Endothelial cell of umbilical vein (primary cell): ENCODE results near the gene SCN11A. TPM values are rescaled to one million over a fixed set of nuclear protein-coding genes. Genes with fewer than 3 reads are reported as not detected.

Experiments
- BruUV-seq: library from RNA; stranded (reverse); fragments of 400-500 nt; replicated peaks from 2 replicates; lab custom pipeline; 2021; lab: Mats Ljungman, UMichigan
- CTCF ChIA-PET: fragments of 300-600, 350-600 bp; sonication (Branson Sonifier 250); formaldehyde crosslinking; loops from one replicate; lab custom pipeline; 2021; ENCODE audit warnings: antibody characterized with exemption, inconsistent platforms; lab: Charles Lee
- POLR2A ChIA-PET: fragments of 300-600, 350-600 bp; sonication (Branson Sonifier 250); formaldehyde crosslinking; loops from one replicate; lab custom pipeline; 2021; ENCODE audit warnings: antibody characterized with exemption, inconsistent platforms; lab: Charles Lee
- DNase-seq: peaks from one replicate; pipeline ENCODE4 v3.0.0-alpha.2; 2011; ENCODE audit warnings: low read depth, low spot score
- FAIRE-seq: peaks from 2 replicates; lab custom pipeline; 2011; peaks lifted over from hg19 to GRCh38; lab: Jason Lieb, UNC
- H2AFZ ChIP-seq: 2 replicates; pipeline ENCODE4 v1.6.0; 2012; ENCODE audit warnings: low read depth, low read length, control low read depth, inconsistent platforms
- H3K27ac ChIP-seq: 2 replicates; pipeline ENCODE4 v1.5.1; 2011; ENCODE audit warnings: low read depth, mild to moderate bottlenecking, control low read depth, low read length, moderate library complexity; ENCODE audit not compliant: insufficient read depth
- H3K27me3 ChIP-seq, 2 experiments: 2 replicates each; pipeline versions ENCODE4 v1.6.0 to v1.6.1; 2011; ENCODE audit warnings: low read length in 2 of 2, mixed read lengths in 1 of 2; ENCODE audit not compliant: control insufficient read depth in 2 of 2, insufficient read depth in 2 of 2
- H3K36me3 ChIP-seq, 2 experiments: 2 replicates in 1 of 2; 3 replicates in 1 of 2; pipeline ENCODE4 v1.5.1; 2011; ENCODE audit warnings: low read length in 2 of 2, mild to moderate bottlenecking in 1 of 2, moderate library complexity in 1 of 2; ENCODE audit not compliant: control insufficient read depth in 2 of 2, insufficient read depth in 2 of 2; ENCODE audit errors: extremely low read depth in 1 of 2
- H3K4me1 ChIP-seq: 3 replicates; pipeline ENCODE4 v1.5.1; 2011; ENCODE audit warnings: mild to moderate bottlenecking, low read length; ENCODE audit not compliant: control insufficient read depth, insufficient read depth; ENCODE audit errors: extremely low read depth
- H3K4me2 ChIP-seq: 2 replicates; pipeline ENCODE4 v1.6.1; 2011; ENCODE audit warnings: low read length, control low read depth, mixed read lengths; ENCODE audit not compliant: insufficient read depth
- H3K4me3 ChIP-seq, 3 experiments: fragments of 200-600 bp in 1 of 3; sonication (generic), shearing (Covaris generic) in 1 of 3; replicated peaks in 1 of 3; 2 replicates each; pipeline ENCODE4 v1.5.1; 2011 to 2016; ENCODE audit warnings: control low read depth in 3 of 3, low read length in 3 of 3, mild to moderate bottlenecking in 2 of 3, inconsistent platforms in 1 of 3, low read depth in 1 of 3, moderate library complexity in 1 of 3; ENCODE audit not compliant: insufficient read depth in 1 of 3
- H3K79me2 ChIP-seq: 2 replicates; pipeline ENCODE4 v1.6.0; 2012; ENCODE audit warnings: low read length, inconsistent platforms; ENCODE audit not compliant: control insufficient read depth, insufficient read depth
- H3K9ac ChIP-seq: replicated peaks from 2 replicates; pipeline ENCODE3; 2011; ENCODE audit warnings: low read length, control low read depth; ENCODE audit not compliant: insufficient read depth; ENCODE audit errors: extremely low read depth
- H3K9me1 ChIP-seq: replicated peaks from 3 replicates; pipeline ENCODE4 v1.6.0; 2011; ENCODE audit warnings: mild to moderate bottlenecking, low read length; ENCODE audit not compliant: control insufficient read depth, insufficient read depth; ENCODE audit errors: extremely low read depth
- H3K9me3 ChIP-seq: replicated peaks from 2 replicates; pipeline ENCODE4 v1.5.1; 2012; ENCODE audit warnings: low read length, inconsistent platforms; ENCODE audit not compliant: control insufficient read depth, insufficient read depth
- H4K20me1 ChIP-seq: replicated peaks from 2 replicates; pipeline ENCODE3; 2011; ENCODE audit warnings: mild to moderate bottlenecking, low read length; ENCODE audit not compliant: control insufficient read depth, insufficient read depth; ENCODE audit errors: extremely low read depth
- EZH2 ChIP-seq: IDR thresholded peaks from 2 replicates; pipeline ENCODE4 v1.6.1; 2012; ENCODE audit warnings: borderline replicate concordance, low read depth, mild to moderate bottlenecking, moderate library complexity, low read length, inconsistent platforms; ENCODE audit not compliant: severe bottlenecking
- FOS ChIP-seq: IDR thresholded peaks from 2 replicates; pipeline ENCODE4 v1.6.1; 2011; ENCODE audit warnings: mild to moderate bottlenecking, low read length, moderate library complexity, borderline replicate concordance; ENCODE audit not compliant: insufficient read depth
- GATA2 ChIP-seq: IDR thresholded peaks from 2 replicates; pipeline ENCODE4 v1.7.0; 2011; ENCODE audit warnings: low read depth, mild to moderate bottlenecking, moderate library complexity, mixed read lengths, low read length; ENCODE audit not compliant: insufficient read length, insufficient read depth
- JUN ChIP-seq: IDR thresholded peaks from 2 replicates; pipeline ENCODE4 v1.6.1; 2011; ENCODE audit warnings: borderline replicate concordance, low read depth; ENCODE audit not compliant: insufficient read length, insufficient read depth
- MYC ChIP-seq: IDR thresholded peaks from one replicate; pipeline ENCODE4 v1.6.1; 2011; ENCODE audit warnings: mild to moderate bottlenecking, low read depth, low read length
- POLR2A ChIP-seq: IDR thresholded peaks from 2 replicates; pipeline ENCODE4 v1.6.1; 2012; ENCODE audit warnings: low read depth, mild to moderate bottlenecking, control low read depth, low read length
- POLR2AphosphoS5 ChIP-seq: IDR thresholded peaks from 2 replicates; pipeline ENCODE4 v1.6.1; 2012; ENCODE audit warnings: low read depth, mild to moderate bottlenecking, control low read depth, low read length, moderate library complexity; ENCODE audit not compliant: insufficient read depth
- dilution Hi-C: fragments of 300-500 bp; cut with MboI; formaldehyde crosslinking; loops from one replicate; pipeline ENCODE4 v1.15.0; 2019; ENCODE audit warnings: low sequenced_read_pairs; ENCODE audit not compliant: extremely low pct_ligation_motif_present
- intact Hi-C: fragments of 100-400 bp; cut with micrococcal nuclease; formaldehyde crosslinking; loops from one replicate; pipeline ENCODE4 v1.10.0; 2022
- polyA plus RNA-seq, 4 experiments: library from polyadenylated mRNA; depleted of rRNA in 3 of 4; stranded (reverse) in 3 of 4; unstranded in 1 of 4; fragments of >200 nt; gene quantifications; 2 replicates each; pipeline versions ENCODE4 v1.2.1 to v1.2.3, GENCODE V29; 2011 to 2012; ENCODE audit warnings: missing spikeins in 1 of 4
- total RNA-seq: library from RNA; stranded (reverse); gene quantifications from 2 replicates; pipeline ENCODE4 v1.2.3, GENCODE V29; 2021
- TF ChIP-seq, protein P1 (sequence below), 2 donors: IDR thresholded peaks; 1 replicate in 1 of 2; 2 replicates in 1 of 2; pipeline ENCODE4 v1.5.1; 2011; ENCODE audit warnings: low read length in 2 of 2, mild to moderate bottlenecking in 2 of 2, moderate library complexity in 2 of 2, control low read depth in 1 of 2, inconsistent platforms in 1 of 2, low read depth in 1 of 2; ENCODE audit not compliant: insufficient read depth in 1 of 2; ENCODE audit errors: extremely low read depth in 1 of 2
- TF ChIP-seq, protein P2 (sequence below): IDR thresholded peaks from 2 replicates; pipeline ENCODE4 v1.6.1; 2011; ENCODE audit not compliant: insufficient read depth, insufficient read length

Gene SCN11A
- total and polyA plus RNA-seq, 2 donors (not counting 3 experiments of a cell fraction or from before 2014, with no cell fraction given) = 0.06 to 0.07 TPM

- Histone ChIP-seq H3K4me1 (no peaks in the 10 kb centered on the region), H3K4me2 (no peak overlapping the region), H3K4me3 (no peak overlapping the region), H3K9me1 (no peaks in the 10 kb centered on the region), H3K79me2 (no peaks in the 10 kb centered on the region), H3K9ac (no peak overlapping the region), H3K27ac (no peak overlapping the region), H4K20me1 (no peaks in the 10 kb centered on the region), H3K36me3 (no peaks in the 10 kb centered on the region), H3K9me3 (no peaks in the 10 kb centered on the region), H2AFZ (no peak overlapping the region), H3K27me3 (peaks cover 14 to 16% of the 10 kb centered on the region in 2 experiments)
- CTCF ChIA-PET = no interaction called here
- dilution Hi-C loops = no loop called here
- no TSS peak for BruUV-seq
- FAIRE-seq (no peak), DNase-seq (no peak)
- POLR2A ChIA-PET = no interaction called here
- no peak for TF ChIP-seq GATA2
- TF ChIP-seq, protein P1, sequence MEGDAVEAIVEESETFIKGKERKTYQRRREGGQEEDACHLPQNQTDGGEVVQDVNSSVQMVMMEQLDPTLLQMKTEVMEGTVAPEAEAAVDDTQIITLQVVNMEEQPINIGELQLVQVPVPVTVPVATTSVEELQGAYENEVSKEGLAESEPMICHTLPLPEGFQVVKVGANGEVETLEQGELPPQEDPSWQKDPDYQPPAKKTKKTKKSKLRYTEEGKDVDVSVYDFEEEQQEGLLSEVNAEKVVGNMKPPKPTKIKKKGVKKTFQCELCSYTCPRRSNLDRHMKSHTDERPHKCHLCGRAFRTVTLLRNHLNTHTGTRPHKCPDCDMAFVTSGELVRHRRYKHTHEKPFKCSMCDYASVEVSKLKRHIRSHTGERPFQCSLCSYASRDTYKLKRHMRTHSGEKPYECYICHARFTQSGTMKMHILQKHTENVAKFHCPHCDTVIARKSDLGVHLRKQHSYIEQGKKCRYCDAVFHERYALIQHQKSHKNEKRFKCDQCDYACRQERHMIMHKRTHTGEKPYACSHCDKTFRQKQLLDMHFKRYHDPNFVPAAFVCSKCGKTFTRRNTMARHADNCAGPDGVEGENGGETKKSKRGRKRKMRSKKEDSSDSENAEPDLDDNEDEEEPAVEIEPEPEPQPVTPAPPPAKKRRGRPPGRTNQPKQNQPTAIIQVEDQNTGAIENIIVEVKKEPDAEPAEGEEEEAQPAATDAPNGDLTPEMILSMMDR (IDR thresholded peaks at IDR 0.05; ENCODE audit: extremely low read depth in 1 of 2, insufficient read depth in 1 of 2, low read depth in 1 of 2, low read length in 2 of 2) = no peak
- TF ChIP-seq FOS = no peak
- TF ChIP-seq, protein P2, sequence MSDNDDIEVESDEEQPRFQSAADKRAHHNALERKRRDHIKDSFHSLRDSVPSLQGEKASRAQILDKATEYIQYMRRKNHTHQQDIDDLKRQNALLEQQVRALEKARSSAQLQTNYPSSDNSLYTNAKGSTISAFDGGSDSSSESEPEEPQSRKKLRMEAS = no peak
- TF ChIP-seq POLR2AphosphoS5 = no peak
- TF ChIP-seq EZH2 = no peak
- TF ChIP-seq MYC = no peak
- TF ChIP-seq POLR2A = no peak
- no peak for TF ChIP-seq JUN
- intact Hi-C loops = no loop called here
Measured at GRCh38 chr3:39024497-39024896, 27.2 kb downstream of the SCN11A start.
